ENCODE results near the gene COX6A2.

Gene COX6A2

GRCh38 chr16:31473264-31473984 is 45.3 kb upstream of the COX6A2 start:
- DNase-seq (ENCODE audit: extremely low read depth, low read depth), result no peak
- H3K4me3 ChIP-seq (replicated peaks; ENCODE audit: low read depth, low read length), result no peak overlapping the region
- no peak for TF ChIP-seq CTCF (IDR thresholded peaks at IDR 0.05; ENCODE audit: low read depth, low read length, missing control alignments)

- peak overlapping the region; percentile 68 for H3K4me3 ChIP-seq (replicated peaks; ENCODE audit: low read depth, low read length)
- peak; percentile 78 for DNase-seq (ENCODE audit: extremely low read depth, low read depth)
Measured at GRCh38 chr16:31472709-31473203, 44.6 kb upstream of the COX6A2 start.

GRCh38 chr16:31471875-31472708 is 43.9 kb upstream of the COX6A2 start, which contains the start of gene TGFB1I1:
Gene TGFB1I1 (plus strand): TSS chr16:31472152. CDS start chr16:31472189, 37 bp downstream.
- H3K4me3 ChIP-seq (replicated peaks; ENCODE audit: low read depth, low read length), result peak within 1 kb of the TSS; percentile 68
- no peak for DNase-seq (ENCODE audit: extremely low read depth, low read depth)
- TF ChIP-seq CTCF (IDR thresholded peaks at IDR 0.05; ENCODE audit: low read depth, low read length, missing control alignments), result no peak

More at GRCh38 chr16:31472709-31473203, 44.6 kb upstream of the COX6A2 start:
- TF ChIP-seq CTCF (IDR thresholded peaks at IDR 0.05; ENCODE audit: low read depth, low read length, missing control alignments), result peak; percentile 75

GRCh38 chr16:31471241-31471874 is 43.2 kb upstream of the COX6A2 start:
- DNase-seq (ENCODE audit: extremely low read depth, low read depth), result no peak
- H3K4me3 ChIP-seq (replicated peaks; ENCODE audit: low read depth, low read length), result peak overlapping the region; percentile 68
- TF ChIP-seq CTCF (IDR thresholded peaks at IDR 0.05; ENCODE audit: low read depth, low read length, missing control alignments), result no peak

GRCh38 chr16:31470615-31471014 is 42.5 kb upstream of the COX6A2 start:
- no peak overlapping the region for H3K4me3 ChIP-seq (replicated peaks; ENCODE audit: low read depth, low read length)
- DNase-seq (ENCODE audit: extremely low read depth, low read depth), result no peak
- TF ChIP-seq CTCF (IDR thresholded peaks at IDR 0.05; ENCODE audit: low read depth, low read length, missing control alignments), result no peak

- H3K4me3 ChIP-seq (replicated peaks; ENCODE audit: low read depth, low read length), result no peak overlapping the region
- no peak for TF ChIP-seq CTCF (IDR thresholded peaks at IDR 0.05; ENCODE audit: low read depth, low read length, missing control alignments)
- no peak for DNase-seq (ENCODE audit: extremely low read depth, low read depth)
Measured at GRCh38 chr16:31467858-31468257, 39.7 kb upstream of the COX6A2 start.
